Breast epithelium (tissue), 4 donors: Measurements from ENCODE around the gene CUL9. TPM values are rescaled to one million over a fixed set of nuclear protein-coding genes. Genes with fewer than 3 reads are reported as not detected.

Source experiments
- DNase-seq, 2 donors: peaks; one replicate each; pipeline ENCODE4 v3.0.0-alpha.2; 2019; ENCODE audit warnings: low spot score in 2 of 2
- H3K27ac ChIP-seq, 2 donors: fragments of 200-600 bp; sonication (generic) in 1 of 2; one replicate each; pipeline ENCODE4 v1.5.1; 2016 to 2019; ENCODE audit warnings: mild to moderate bottlenecking in 1 of 2
- H3K27me3 ChIP-seq, 2 donors: fragments of 200-600 bp; sonication (generic) in 1 of 2; one replicate each; pipeline versions ENCODE4 v1.5.1 to v1.6.0; 2017 to 2019; ENCODE audit warnings: control low read depth in 1 of 2, mild to moderate bottlenecking in 1 of 2
- H3K36me3 ChIP-seq: fragments of 200-600 bp; one replicate; pipeline ENCODE4 v1.5.1; 2019
- H3K4me1 ChIP-seq, 2 donors: fragments of 200-600 bp; sonication (generic); one replicate each; pipeline ENCODE4 v1.5.1; 2016 to 2019; ENCODE audit warnings: control low read depth in 1 of 2
- H3K4me3 ChIP-seq, 3 donors: fragments of 200-600 bp; sonication (generic); 1 replicate in 2 of 3; 2 replicates in 1 of 3; pipeline ENCODE4 v1.5.1; 2016 to 2019; ENCODE audit warnings: mild to moderate bottlenecking in 3 of 3, moderate library complexity in 2 of 3
- H3K9me3 ChIP-seq, 2 donors: fragments of 200-600 bp; sonication (generic) in 1 of 2; one replicate each; pipeline ENCODE4 v1.5.1; 2016 to 2019; ENCODE audit warnings: control low read depth in 1 of 2
- CTCF ChIP-seq, 3 donors: fragments of 450-650 bp; IDR thresholded peaks; one replicate each; pipeline ENCODE4 v1.5.1; 2016 to 2017; ENCODE audit warnings: antibody characterized with exemption in 3 of 3, mild to moderate bottlenecking in 3 of 3, moderate library complexity in 3 of 3
- POLR2A ChIP-seq: fragments of 450-650 bp; IDR thresholded peaks from one replicate; pipeline ENCODE4 v1.6.1; 2016; ENCODE audit warnings: antibody characterized with exemption, mild to moderate bottlenecking, moderate library complexity
- POLR2AphosphoS5 ChIP-seq, 3 donors: sonication (generic); formaldehyde crosslinking; IDR thresholded peaks; one replicate each; pipeline ENCODE4 v1.6.1; 2017; ENCODE audit warnings: antibody characterized with exemption in 3 of 3
- intact Hi-C: fragments of 100-400 bp; cut with DNase I; formaldehyde crosslinking; loops from one replicate; pipeline ENCODE4 v1.15.1; 2023; ENCODE audit warnings: low total_unique reads
- total RNA-seq, 3 donors: library from RNA; depleted of rRNA; stranded (reverse); fragments of >200 nt; gene quantifications; one replicate each; pipeline ENCODE4 v1.1.0, GENCODE V29; 2016

CUL9 gene
- total RNA-seq, 3 donors from 2014 or later, result 25.1 to 47.5 (median 43.3) TPM

- intact Hi-C loops, result no loop called here
- peak; percentile 36 to 78 for DNase-seq
- no peaks in the 10 kb centered on the region for H3K36me3 ChIP-seq
- H3K27me3 ChIP-seq, result peaks cover 0 to 32% of the 10 kb centered on the region in 2 donors
- H3K4me3 ChIP-seq, result peak overlapping the region; percentile 41 to 59 (median 48)
- TF ChIP-seq POLR2A (no peak), POLR2AphosphoS5 (IDR thresholded peaks at IDR 0.05) (no peak)
- H3K9me3 ChIP-seq, result no peaks in the 10 kb centered on the region
- H3K4me1 ChIP-seq, result no peaks in the 10 kb centered on the region
- no peak overlapping the region for H3K27ac ChIP-seq
These were observed 65.4 kb downstream of the CUL9 start for GRCh38 chr6:43247114-43247999.

- H3K27me3 ChIP-seq, result peaks cover 0 to 30% of the 10 kb centered on the region in 2 donors
- H3K27ac ChIP-seq, result no peak overlapping the region
- H3K4me1 ChIP-seq, result no peaks in the 10 kb centered on the region
- H3K9me3 ChIP-seq, result no peaks in the 10 kb centered on the region
- intact Hi-C loops, result no loop called here
- H3K4me3 ChIP-seq, result no peak overlapping the region
- H3K36me3 ChIP-seq, result no peaks in the 10 kb centered on the region
- no peak for DNase-seq
- TF ChIP-seq POLR2A (no peak), CTCF (IDR thresholded peaks at IDR 0.05) (no peak), POLR2AphosphoS5 (IDR thresholded peaks at IDR 0.05) (no peak)
These were observed 66.1 kb downstream of the CUL9 start for GRCh38 chr6:43248101-43248500.

- peaks cover 0 to 32% of the 10 kb centered on the region in 2 donors for H3K27me3 ChIP-seq
These were observed 66.8 kb downstream of the CUL9 start for GRCh38 chr6:43248791-43249190.

GRCh38 chr6:43250992-43251373 lies 69.0 kb downstream of the CUL9 start:
- H3K4me3 ChIP-seq, result no peak overlapping the region
- no peaks in the 10 kb centered on the region for H3K36me3 ChIP-seq
- H3K27ac ChIP-seq, result no peak overlapping the region
- H3K4me1 ChIP-seq, result no peaks in the 10 kb centered on the region
- intact Hi-C loops, result no loop called here
- H3K9me3 ChIP-seq, result no peaks in the 10 kb centered on the region
- H3K27me3 ChIP-seq, result peaks cover 0 to 26% of the 10 kb centered on the region in 2 donors
- TF ChIP-seq POLR2AphosphoS5 (IDR thresholded peaks at IDR 0.05) (no peak), POLR2A (no peak), CTCF (IDR thresholded peaks at IDR 0.05) (no peak)
- no peak for DNase-seq

More at GRCh38 chr6:43248791-43249190, 66.8 kb downstream of the CUL9 start:
- intact Hi-C loops, result no loop called here
- H3K9me3 ChIP-seq, result no peaks in the 10 kb centered on the region
- no peak overlapping the region for H3K4me3 ChIP-seq
- no peak overlapping the region for H3K27ac ChIP-seq
- H3K4me1 ChIP-seq, result no peaks in the 10 kb centered on the region
- no peak for DNase-seq
- TF ChIP-seq CTCF (IDR thresholded peaks at IDR 0.05) (no peak), POLR2AphosphoS5 (IDR thresholded peaks at IDR 0.05) (no peak), POLR2A (no peak)
- no peaks in the 10 kb centered on the region for H3K36me3 ChIP-seq

- DNase-seq, result no peak
- no peaks in the 10 kb centered on the region for H3K4me1 ChIP-seq
- H3K27me3 ChIP-seq, result peaks cover 0 to 26% of the 10 kb centered on the region in 2 donors
- TF ChIP-seq POLR2A, result no peak
- no peak for TF ChIP-seq POLR2AphosphoS5 (IDR thresholded peaks at IDR 0.05)
- no peak for TF ChIP-seq CTCF (IDR thresholded peaks at IDR 0.05)
- H3K27ac ChIP-seq, result no peak overlapping the region
- H3K36me3 ChIP-seq, result no peaks in the 10 kb centered on the region
- intact Hi-C loops, result loop anchor here (1.0 kb wide), 1 partner anchor 37 kb away; no protein-coding TSS in a partner anchor
- H3K4me3 ChIP-seq, result no peak overlapping the region
- no peaks in the 10 kb centered on the region for H3K9me3 ChIP-seq
These were observed 71.4 kb downstream of the CUL9 start for GRCh38 chr6:43253401-43253800.
